ENCODE measurements around the gene GRHL1. TPM values are rescaled to one million over a fixed set of nuclear protein-coding genes. Genes with fewer than 3 reads are reported as not detected.

GRHL1 gene
- total and polyA plus RNA-seq, 2 experiments from 2014 or later, result 0.92 to 1.5 TPM

DNA sequence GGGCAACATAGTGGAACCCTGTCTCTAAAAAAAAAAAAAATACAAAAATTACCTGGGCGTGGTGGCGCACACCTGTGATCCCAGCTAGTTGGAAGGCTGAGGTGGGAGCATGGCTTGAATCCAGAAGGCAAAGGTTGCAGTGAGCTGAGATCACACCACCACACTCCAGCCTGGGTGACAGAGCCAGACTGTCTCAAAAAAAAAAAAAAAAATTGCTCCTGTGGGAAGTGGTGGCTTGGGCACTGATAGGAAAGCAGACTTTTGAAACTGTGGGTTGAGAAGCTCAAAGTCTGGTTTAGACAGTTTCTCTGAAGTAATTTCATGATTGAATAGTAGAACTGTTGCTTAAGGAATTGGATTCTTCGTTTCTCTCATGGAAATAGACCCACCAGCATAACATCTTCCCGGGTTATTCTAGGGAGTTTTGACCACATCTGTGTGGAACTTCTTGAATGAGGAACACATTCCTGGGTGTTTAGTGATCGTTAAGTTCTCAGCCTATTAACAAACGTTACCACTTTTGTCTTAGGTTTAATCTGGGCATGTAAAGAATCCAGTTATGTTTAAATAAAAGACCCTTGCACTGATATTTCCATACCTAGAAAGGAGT is 33.5 kb downstream of the GRHL1 start:
- Histone ChIP-seq H3K4me1 (ENCODE audit: low read depth) (no peaks in the 10 kb centered on the region), H3K9me3 (ENCODE audit: low read depth) (no peaks in the 10 kb centered on the region), H3K36me3 (no peaks in the 10 kb centered on the region), H3K27ac (no peak overlapping the region), H3K4me3 (no peak overlapping the region), H3K27me3 (no peaks in the 10 kb centered on the region)
- TF ChIP-seq, protein P1, sequence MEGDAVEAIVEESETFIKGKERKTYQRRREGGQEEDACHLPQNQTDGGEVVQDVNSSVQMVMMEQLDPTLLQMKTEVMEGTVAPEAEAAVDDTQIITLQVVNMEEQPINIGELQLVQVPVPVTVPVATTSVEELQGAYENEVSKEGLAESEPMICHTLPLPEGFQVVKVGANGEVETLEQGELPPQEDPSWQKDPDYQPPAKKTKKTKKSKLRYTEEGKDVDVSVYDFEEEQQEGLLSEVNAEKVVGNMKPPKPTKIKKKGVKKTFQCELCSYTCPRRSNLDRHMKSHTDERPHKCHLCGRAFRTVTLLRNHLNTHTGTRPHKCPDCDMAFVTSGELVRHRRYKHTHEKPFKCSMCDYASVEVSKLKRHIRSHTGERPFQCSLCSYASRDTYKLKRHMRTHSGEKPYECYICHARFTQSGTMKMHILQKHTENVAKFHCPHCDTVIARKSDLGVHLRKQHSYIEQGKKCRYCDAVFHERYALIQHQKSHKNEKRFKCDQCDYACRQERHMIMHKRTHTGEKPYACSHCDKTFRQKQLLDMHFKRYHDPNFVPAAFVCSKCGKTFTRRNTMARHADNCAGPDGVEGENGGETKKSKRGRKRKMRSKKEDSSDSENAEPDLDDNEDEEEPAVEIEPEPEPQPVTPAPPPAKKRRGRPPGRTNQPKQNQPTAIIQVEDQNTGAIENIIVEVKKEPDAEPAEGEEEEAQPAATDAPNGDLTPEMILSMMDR (IDR thresholded peaks at IDR 0.05; ENCODE audit: low read depth, low read length), result no peak
- DNase-seq (ENCODE audit: low read depth in 1 of 2, low spot score in 1 of 2), result no peak

DNA sequence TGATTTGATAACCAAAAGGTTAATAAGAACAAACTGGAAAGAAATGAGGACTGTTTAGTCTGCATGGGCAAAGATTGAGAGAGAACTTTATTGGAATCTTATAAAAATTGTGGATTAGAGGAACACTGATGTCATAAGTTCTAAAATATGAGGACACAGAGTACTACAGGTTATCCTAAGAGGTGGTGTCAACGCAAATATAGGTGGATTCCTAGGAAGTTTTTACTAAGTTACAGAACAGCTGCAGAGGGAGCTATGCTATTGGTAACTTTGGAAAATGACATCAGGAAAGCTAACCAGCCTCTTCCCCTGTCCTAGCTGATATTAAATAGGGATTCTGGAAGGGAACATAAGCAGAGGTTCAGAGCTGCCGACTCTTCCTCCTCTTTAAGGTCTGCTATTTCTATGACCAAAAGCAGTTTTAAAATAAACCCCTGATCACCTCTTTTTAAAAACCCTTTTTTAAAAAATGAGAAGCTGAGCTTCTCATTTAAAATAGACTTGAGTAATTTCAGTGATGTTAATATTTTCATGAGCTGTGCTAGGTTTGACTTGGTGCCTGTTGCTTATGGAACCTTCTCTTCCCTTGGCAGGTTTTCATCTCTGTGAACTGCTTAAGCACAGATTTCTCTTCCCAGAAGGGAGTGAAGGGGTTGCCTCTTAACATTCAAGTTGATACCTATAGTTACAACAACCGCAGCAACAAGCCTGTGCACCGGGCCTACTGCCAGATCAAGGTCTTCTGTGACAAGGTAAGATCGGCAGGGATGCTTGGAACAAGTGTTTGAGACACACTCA is 34.2 kb downstream of the GRHL1 start:
- Histone ChIP-seq H3K36me3 (no peaks in the 10 kb centered on the region), H3K4me1 (ENCODE audit: low read depth) (no peaks in the 10 kb centered on the region), H3K4me3 (no peak overlapping the region), H3K9me3 (ENCODE audit: low read depth) (no peaks in the 10 kb centered on the region), H3K27me3 (no peaks in the 10 kb centered on the region), H3K27ac (no peak overlapping the region)
- no peak for DNase-seq (ENCODE audit: low read depth in 1 of 2, low spot score in 1 of 2)
- TF ChIP-seq, protein P1 (IDR thresholded peaks at IDR 0.05; ENCODE audit: low read depth, low read length), result no peak

DNA sequence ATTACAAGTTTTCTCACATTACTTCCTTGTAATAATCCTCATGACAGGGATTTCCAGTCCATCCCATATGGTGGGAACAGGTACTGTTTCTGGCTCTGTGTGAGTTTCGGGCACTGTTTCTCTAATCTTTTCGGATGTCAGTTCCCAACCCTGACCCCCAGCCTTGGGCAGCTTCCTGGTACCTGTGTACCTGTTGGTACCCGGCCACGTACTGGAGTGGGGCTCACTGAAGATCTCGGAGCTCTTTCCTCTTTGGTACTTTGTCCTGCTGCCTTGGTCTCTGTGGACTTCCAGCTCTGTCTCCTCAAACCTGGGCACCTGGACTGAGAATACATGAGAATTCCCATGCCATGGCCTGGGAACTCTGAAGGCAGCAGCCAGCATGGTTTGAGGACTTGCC is 36.8 kb downstream of the GRHL1 start:
- no peak overlapping the region for H3K27ac ChIP-seq
- no peaks in the 10 kb centered on the region for H3K9me3 ChIP-seq (ENCODE audit: low read depth)
- TF ChIP-seq, protein P1 (IDR thresholded peaks at IDR 0.05; ENCODE audit: low read depth, low read length), result no peak
- DNase-seq (ENCODE audit: low read depth in 1 of 2, low spot score in 1 of 2), result no peak
- no peaks in the 10 kb centered on the region for H3K27me3 ChIP-seq
- no peaks in the 10 kb centered on the region for H3K36me3 ChIP-seq
- no peak overlapping the region for H3K4me3 ChIP-seq
- no peaks in the 10 kb centered on the region for H3K4me1 ChIP-seq (ENCODE audit: low read depth)

DNA sequence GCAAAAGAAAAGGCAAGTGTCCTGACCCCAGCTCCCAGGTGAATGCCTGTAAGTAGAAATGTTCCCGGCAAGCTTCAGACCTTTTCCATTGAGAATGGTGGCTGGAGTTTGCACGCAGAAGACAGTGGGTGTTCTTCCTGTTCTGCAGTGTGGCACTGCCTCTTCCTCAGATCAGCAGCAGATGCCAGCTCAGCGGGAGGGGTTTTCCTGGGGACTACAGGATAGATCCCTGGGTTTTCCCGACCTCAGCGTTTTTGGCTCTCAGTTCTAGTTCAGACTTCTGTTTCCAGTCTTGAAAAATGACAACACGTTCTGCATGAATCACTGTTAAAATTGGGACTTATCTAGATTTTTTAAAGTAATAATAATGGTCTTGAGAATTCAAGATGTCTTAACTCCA is 39.2 kb downstream of the GRHL1 start:
- Histone ChIP-seq H3K36me3 (no peaks in the 10 kb centered on the region), H3K27me3 (no peaks in the 10 kb centered on the region), H3K4me1 (ENCODE audit: low read depth) (no peaks in the 10 kb centered on the region), H3K9me3 (ENCODE audit: low read depth) (no peaks in the 10 kb centered on the region), H3K27ac (no peak overlapping the region), H3K4me3 (no peak overlapping the region)
- TF ChIP-seq, protein P1 (IDR thresholded peaks at IDR 0.05; ENCODE audit: low read depth, low read length), result no peak
- peak in 1 of 2 donors; percentile 26 for DNase-seq (ENCODE audit: low read depth in 1 of 2, low spot score in 1 of 2)

DNA sequence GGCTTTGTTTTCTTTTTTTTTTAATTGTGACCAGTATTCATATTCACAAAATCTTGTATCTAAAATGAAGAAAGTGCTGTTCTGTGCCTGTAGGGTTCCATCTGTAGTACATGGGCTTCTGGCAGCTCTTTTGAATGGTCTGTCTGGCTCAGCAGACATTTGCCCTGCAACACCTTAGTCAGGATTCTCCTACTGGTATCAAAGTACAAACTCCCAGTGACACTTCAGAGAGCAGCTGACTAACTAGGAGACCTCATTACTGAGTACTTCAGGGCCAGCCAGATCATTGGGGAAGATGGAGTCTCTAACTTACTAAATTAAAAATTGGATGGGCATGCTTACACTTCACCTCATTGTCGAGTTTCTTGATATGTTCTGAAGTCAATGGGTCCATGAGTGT is 39.7 kb downstream of the GRHL1 start:
- Histone ChIP-seq H3K27me3 (no peaks in the 10 kb centered on the region), H3K4me3 (no peak overlapping the region), H3K27ac (no peak overlapping the region), H3K9me3 (ENCODE audit: low read depth) (no peaks in the 10 kb centered on the region), H3K36me3 (no peaks in the 10 kb centered on the region), H3K4me1 (ENCODE audit: low read depth) (no peaks in the 10 kb centered on the region)
- DNase-seq (ENCODE audit: low read depth in 1 of 2, low spot score in 1 of 2), result no peak
- TF ChIP-seq, protein P1 (IDR thresholded peaks at IDR 0.05; ENCODE audit: low read depth, low read length), result no peak

Measured in cardiac muscle cell (in vitro differentiated cells and primary cell).